ENCODE results near the gene STRN. TPM values are rescaled to one million over a fixed set of nuclear protein-coding genes. Genes with fewer than 3 reads are reported as not detected.

STRN gene
- total RNA-seq, 2 donors from 2014 or later: 29.2 to 34.5 TPM

GRCh38 chr2:36963106-36963505 lies 3.2 kb downstream of the STRN start:
- Histone ChIP-seq H3K9me3 (no peaks in the 10 kb centered on the region), H3K36me3 (no peaks in the 10 kb centered on the region), H3K4me1 (peaks cover 0 to 33% of the 10 kb centered on the region in 2 donors), H3K4me3 (no peak overlapping the region), H3K27ac (no peak overlapping the region), H3K27me3 (no peaks in the 10 kb centered on the region)
- TF ChIP-seq, protein P1, sequence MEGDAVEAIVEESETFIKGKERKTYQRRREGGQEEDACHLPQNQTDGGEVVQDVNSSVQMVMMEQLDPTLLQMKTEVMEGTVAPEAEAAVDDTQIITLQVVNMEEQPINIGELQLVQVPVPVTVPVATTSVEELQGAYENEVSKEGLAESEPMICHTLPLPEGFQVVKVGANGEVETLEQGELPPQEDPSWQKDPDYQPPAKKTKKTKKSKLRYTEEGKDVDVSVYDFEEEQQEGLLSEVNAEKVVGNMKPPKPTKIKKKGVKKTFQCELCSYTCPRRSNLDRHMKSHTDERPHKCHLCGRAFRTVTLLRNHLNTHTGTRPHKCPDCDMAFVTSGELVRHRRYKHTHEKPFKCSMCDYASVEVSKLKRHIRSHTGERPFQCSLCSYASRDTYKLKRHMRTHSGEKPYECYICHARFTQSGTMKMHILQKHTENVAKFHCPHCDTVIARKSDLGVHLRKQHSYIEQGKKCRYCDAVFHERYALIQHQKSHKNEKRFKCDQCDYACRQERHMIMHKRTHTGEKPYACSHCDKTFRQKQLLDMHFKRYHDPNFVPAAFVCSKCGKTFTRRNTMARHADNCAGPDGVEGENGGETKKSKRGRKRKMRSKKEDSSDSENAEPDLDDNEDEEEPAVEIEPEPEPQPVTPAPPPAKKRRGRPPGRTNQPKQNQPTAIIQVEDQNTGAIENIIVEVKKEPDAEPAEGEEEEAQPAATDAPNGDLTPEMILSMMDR (IDR thresholded peaks at IDR 0.05): no peak
- no peak for DNase-seq (ENCODE audit: low spot score)

- no peak overlapping the region for H3K4me3 ChIP-seq
- TF ChIP-seq, protein P1 (IDR thresholded peaks at IDR 0.05): no peak
- no peaks in the 10 kb centered on the region for H3K9me3 ChIP-seq
- H3K4me1 ChIP-seq: peaks cover 0 to 30% of the 10 kb centered on the region in 2 donors
- no peaks in the 10 kb centered on the region for H3K27me3 ChIP-seq
- H3K36me3 ChIP-seq: no peaks in the 10 kb centered on the region
- DNase-seq (ENCODE audit: low spot score): no peak
- no peak overlapping the region for H3K27ac ChIP-seq
These were observed 5.6 kb downstream of the STRN start for GRCh38 chr2:36960773-36961172.

- DNase-seq (ENCODE audit: low spot score): no peak
- H3K4me3 ChIP-seq: no peak overlapping the region
- no peak overlapping the region for H3K27ac ChIP-seq
- H3K4me1 ChIP-seq: peaks cover 0 to 28% of the 10 kb centered on the region in 2 donors
- H3K9me3 ChIP-seq: no peaks in the 10 kb centered on the region
- no peaks in the 10 kb centered on the region for H3K27me3 ChIP-seq
- TF ChIP-seq, protein P1 (IDR thresholded peaks at IDR 0.05): no peak
- H3K36me3 ChIP-seq: no peaks in the 10 kb centered on the region
These were observed 6.2 kb downstream of the STRN start for GRCh38 chr2:36960005-36960675.

- H3K9me3 ChIP-seq: no peaks in the 10 kb centered on the region
- peaks cover 0 to 33% of the 10 kb centered on the region in 2 donors for H3K4me1 ChIP-seq
- TF ChIP-seq, protein P1 (IDR thresholded peaks at IDR 0.05): no peak
- no peak for DNase-seq (ENCODE audit: low spot score)
- H3K27ac ChIP-seq: no peak overlapping the region
- H3K4me3 ChIP-seq: no peak overlapping the region
- H3K27me3 ChIP-seq: no peaks in the 10 kb centered on the region
- H3K36me3 ChIP-seq: no peaks in the 10 kb centered on the region
These were observed 11.2 kb downstream of the STRN start for GRCh38 chr2:36954977-36955607.

DNA sequence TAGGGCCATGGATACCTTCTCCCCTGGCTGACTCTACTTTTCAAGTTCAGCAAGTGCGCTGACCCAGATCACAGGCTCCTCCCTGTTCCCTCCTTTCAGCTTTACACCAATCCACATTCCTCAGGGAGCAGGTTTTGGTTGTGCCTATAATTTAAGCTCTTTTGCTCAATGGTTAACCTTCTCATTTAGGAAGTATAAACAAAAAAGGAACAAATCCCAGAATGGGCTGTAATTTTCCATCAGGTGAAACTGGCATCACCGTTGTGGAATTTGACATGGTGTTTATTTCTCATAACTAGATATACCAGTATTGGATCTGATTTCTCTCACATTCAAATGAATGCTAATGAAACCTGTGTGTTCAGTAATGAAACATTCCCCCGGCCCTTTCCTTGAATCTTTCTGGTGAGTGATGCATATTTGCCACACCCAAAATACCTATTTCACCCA lies 13.6 kb downstream of the STRN start:
- H3K4me1 ChIP-seq: peaks cover 0 to 33% of the 10 kb centered on the region in 2 donors
- no peak overlapping the region for H3K4me3 ChIP-seq
- TF ChIP-seq, protein P1 (IDR thresholded peaks at IDR 0.05): no peak
- H3K36me3 ChIP-seq: no peaks in the 10 kb centered on the region
- H3K9me3 ChIP-seq: no peaks in the 10 kb centered on the region
- H3K27ac ChIP-seq: peak overlapping the region in 1 of 2 donors; percentile 52
- no peak for DNase-seq (ENCODE audit: low spot score)
- no peaks in the 10 kb centered on the region for H3K27me3 ChIP-seq

Measured in right atrium auricular region (tissue), 2 donors.